ENCODE data around the gene EFCAB6.

EFCAB6 gene

DNA sequence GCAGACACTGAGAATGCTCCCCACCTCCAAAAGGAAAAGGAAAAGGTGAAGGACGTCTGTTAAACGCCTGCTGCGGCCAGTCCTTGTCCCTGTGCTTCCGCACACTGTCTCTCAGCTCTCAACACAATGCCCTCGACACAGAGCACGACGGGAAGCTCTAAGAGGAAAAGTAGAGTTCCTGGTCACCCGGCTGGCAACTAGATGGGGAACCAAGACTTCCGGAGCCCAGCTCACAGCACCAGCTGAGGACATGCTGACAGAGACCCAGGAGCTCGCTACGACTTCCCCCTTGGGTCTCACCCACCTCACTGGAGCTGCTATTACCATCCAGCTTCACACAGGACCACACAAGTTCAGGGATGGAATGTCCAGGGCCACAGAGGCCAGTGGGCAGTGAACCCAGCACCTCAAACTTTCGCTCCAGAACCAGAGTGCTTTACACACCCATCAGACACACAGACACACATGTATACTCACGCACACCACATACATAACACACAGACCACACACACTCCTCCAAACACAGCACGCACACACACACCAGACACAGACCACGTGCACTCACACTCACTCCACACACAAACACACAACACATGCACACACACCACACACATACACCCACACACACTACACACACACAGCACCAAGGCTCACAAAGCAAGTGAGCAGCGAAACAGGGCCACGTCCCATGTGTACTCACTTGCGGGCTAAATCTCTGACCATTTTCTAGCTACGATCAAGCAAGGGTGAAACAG lies 40.6 kb upstream of the EFCAB6 start:
- Mint-ChIP-seq H3K27me3 (peaks cover 9% of the 10 kb centered on the region), H3K4me1 (ENCODE audit: low read depth) (peaks cover 7% of the 10 kb centered on the region), H3K4me3 (no peak overlapping the region), H3K36me3 (ENCODE audit: low read depth) (no peaks in the 10 kb centered on the region), H3K27ac (no peak overlapping the region), H3K9me3 (peaks cover 7% of the 10 kb centered on the region)
- intact Hi-C loops (cut with micrococcal nuclease) = no loop called here

DNA sequence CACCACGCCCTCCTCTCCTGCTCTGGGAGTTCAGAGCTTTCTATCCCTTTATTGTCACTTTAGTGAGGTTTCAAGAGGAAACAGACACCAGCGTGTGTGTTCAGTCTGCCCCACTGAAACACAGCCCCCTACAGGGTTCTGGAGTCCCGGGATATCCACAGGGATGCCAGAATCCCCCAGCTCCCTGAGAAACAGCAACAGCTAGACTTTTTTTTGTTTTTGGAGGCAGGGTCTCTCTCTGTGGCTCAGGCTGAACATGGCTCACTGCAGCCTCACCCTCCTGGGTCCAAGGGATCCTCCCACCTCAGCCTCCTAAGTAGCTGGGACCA lies 39.8 kb upstream of the EFCAB6 start:
- Mint-ChIP-seq H3K4me3 (no peak overlapping the region), H3K9me3 (peaks cover 4% of the 10 kb centered on the region), H3K4me1 (ENCODE audit: low read depth) (peaks cover 7% of the 10 kb centered on the region), H3K27me3 (peaks cover 5% of the 10 kb centered on the region), H3K36me3 (ENCODE audit: low read depth) (no peaks in the 10 kb centered on the region), H3K27ac (no peak overlapping the region)
- intact Hi-C loops (cut with micrococcal nuclease) = no loop called here

DNA sequence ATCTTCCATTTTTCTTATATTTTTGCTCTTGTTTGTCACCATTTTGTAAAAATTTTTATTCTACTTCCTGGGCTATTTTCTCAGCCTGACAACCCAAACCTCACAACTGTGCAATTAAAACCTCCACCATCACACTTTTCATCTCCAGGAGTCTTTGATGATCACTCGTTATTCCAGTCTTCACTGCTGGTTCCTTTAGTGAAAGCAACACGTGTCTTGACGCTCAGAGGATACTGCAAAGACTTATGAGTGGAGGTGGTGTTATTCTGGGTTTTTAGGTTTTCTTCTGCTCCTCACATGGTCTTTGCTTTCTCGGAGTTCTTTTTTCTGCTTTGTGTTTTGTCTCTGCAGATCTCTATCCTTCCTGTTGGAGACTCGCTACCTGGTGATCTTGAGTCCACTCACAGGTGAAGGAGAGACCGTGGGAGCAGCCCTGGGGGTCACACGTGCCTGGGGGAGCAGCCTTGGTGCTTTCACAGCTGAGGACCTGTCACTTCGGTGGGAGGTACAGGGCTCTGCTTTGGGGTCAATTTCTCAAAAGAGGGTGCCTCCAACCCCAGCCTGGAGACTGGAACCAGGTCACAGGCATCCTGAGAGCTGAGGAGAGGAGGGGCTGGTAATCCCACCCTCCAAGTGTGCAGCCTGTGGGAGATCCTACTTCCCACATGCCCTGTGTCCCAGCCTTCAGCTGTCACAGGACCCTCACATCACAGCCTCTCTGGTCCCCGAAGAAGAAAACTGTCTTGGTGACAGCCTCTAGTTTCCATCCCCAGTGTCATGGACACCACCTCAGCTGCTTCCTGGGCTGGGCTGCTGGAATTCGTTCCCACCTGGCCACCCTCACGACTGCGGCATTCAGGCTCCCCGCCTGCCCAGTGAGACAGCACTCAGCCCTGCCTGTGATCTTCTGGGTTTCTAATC lies 39.2 kb upstream of the EFCAB6 start:
- no peaks in the 10 kb centered on the region for H3K36me3 Mint-ChIP-seq (ENCODE audit: low read depth)
- H3K27ac Mint-ChIP-seq = no peak overlapping the region
- no peaks in the 10 kb centered on the region for H3K9me3 Mint-ChIP-seq
- no peak overlapping the region for H3K4me3 Mint-ChIP-seq
- intact Hi-C loops (cut with micrococcal nuclease) = no loop called here
- peaks cover 7% of the 10 kb centered on the region for H3K4me1 Mint-ChIP-seq (ENCODE audit: low read depth)
- peaks cover 4% of the 10 kb centered on the region for H3K27me3 Mint-ChIP-seq

DNA sequence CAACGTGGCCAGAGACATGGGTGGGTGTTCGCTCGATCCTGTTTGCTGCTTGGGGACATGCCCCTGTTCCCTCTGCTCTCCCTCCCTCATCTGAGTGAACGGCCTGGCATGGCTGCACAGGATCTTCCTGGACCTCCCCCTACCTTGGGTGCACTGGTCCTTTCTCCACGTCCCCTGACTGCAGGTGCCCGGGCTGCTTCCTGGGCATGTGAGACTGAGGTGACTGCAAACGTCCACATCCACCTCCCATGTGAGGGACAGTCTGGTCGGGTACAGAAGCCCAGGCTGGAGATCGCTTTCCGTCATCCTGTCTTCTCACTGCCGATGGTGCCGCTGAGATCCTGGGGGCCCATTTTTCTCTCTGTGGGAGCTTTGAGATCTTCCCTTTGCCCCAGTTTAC lies 38.4 kb upstream of the EFCAB6 start:
- H3K36me3 Mint-ChIP-seq (ENCODE audit: low read depth) = no peaks in the 10 kb centered on the region
- peaks cover 4% of the 10 kb centered on the region for H3K27me3 Mint-ChIP-seq

DNA sequence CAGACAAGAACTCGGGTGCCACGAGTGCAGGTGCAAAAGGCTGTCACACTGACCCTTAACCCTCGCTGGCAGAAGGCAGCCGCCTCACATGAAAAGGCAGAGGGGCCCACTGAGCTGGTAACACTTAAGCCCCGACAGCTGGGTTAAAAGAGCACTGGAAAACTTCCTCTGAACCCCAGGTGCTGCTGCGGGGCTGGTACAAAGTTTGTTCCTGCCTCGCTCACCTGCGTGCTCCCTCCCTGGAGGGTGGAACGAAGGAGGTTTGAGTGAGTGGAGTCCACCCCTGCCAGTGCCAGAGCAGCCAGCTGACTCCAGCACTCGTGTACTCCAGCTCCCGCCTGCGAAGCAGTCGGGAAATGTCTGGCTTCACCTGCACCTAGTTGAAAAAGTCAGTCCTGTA lies 37.6 kb upstream of the EFCAB6 start:
- peaks cover 7% of the 10 kb centered on the region for H3K4me1 Mint-ChIP-seq (ENCODE audit: low read depth)
- peaks cover 4% of the 10 kb centered on the region for H3K27me3 Mint-ChIP-seq
- no peak overlapping the region for H3K27ac Mint-ChIP-seq
- H3K9me3 Mint-ChIP-seq = no peaks in the 10 kb centered on the region
- no peak overlapping the region for H3K4me3 Mint-ChIP-seq
- intact Hi-C loops (cut with micrococcal nuclease) = no loop called here
- no peaks in the 10 kb centered on the region for H3K36me3 Mint-ChIP-seq (ENCODE audit: low read depth)

More for the DNA sequence above, 38.4 kb upstream of the EFCAB6 start:
- H3K4me3 Mint-ChIP-seq = no peak overlapping the region
- H3K9me3 Mint-ChIP-seq = no peaks in the 10 kb centered on the region
- peaks cover 7% of the 10 kb centered on the region for H3K4me1 Mint-ChIP-seq (ENCODE audit: low read depth)
- intact Hi-C loops (cut with micrococcal nuclease) = no loop called here
- H3K27ac Mint-ChIP-seq = no peak overlapping the region

DNA sequence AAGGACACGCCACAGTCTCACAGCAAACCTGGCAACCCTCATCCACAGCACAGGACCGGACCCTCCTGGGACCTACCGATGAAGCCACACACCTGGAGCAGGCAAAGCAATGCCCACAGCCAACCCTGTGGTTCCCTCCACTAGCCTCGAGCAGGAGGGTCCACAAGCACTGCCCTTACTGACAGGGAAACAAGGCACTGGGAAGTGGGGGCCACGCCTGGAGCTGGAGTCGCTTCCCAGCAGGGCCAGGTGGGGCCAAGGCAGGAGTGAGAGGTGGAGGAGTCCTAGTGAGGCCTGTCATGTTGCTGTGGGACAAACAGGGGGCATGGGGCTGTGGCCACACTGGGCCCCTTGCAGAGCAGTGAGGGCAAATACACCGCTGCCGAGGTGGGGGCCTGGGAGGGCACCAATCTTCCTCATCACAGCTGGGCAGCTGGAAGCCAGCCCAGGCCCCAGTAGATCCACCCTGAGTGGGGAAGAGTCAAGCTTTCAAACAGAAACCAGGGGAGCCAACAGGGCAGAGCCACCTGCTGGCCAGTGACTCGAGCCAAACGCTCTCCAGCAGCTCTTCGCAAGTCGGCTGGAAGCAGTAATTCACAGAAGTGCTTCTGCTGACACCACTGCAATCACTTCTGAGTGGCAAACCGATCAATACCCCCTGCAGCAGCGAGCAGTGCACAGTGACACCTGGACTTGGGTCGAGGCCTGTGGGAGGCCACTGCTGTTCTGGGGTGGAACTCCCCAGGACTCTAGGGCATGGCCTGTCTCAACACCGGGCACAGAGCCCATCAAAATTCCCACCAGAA lies 36.5 kb upstream of the EFCAB6 start:
- H3K27ac Mint-ChIP-seq = no peak overlapping the region

DNA sequence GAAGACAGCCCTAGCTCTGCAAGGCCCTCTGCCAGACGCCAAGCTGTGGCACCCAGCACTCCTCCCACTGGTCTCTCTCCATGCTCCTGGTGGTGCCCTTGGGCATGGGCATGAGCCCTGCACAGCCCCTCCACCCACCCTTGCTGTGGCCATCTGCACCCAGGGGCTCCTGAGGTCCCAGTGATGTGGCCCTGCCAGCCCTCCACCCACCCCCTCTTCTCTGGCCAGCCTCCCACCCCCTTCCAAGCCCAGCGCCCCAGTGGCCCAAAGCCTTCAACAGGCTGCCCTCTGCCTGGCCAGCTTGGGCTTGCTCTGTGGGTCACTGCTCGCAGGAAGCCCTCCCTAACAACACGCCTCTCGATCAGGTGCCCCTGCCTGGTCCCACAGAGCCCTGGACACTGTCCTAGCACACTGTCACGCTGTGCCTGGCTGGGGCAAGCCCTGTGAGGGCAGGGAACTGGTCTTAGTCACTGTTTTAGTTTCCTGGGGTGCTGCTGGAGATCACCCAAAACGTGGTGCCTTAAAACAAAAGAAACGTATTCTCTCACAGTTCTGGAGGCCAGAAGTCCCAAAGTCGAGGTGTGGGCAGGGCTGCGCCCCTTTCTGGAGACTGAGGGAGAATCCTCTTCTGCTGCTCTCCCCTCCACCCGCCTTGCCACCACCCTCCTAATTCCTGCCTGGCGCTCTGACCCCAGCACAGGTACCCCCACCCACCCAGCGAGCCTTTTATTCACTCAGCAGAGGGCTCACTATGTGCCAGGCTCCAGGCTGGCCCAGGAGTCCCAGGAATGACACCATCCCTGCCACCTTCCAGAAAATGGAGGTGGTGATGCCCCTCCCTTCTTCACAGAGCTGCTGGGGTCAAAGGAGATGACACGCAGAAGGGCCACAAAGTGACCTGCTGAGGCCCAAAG lies 35.5 kb upstream of the EFCAB6 start:
- Mint-ChIP-seq H3K27ac (no peak overlapping the region), H3K4me1 (ENCODE audit: low read depth) (peaks cover under 1% of the 10 kb centered on the region), H3K9me3 (no peaks in the 10 kb centered on the region), H3K27me3 (peaks cover 4% of the 10 kb centered on the region), H3K4me3 (no peak overlapping the region), H3K36me3 (ENCODE audit: low read depth) (no peaks in the 10 kb centered on the region)
- intact Hi-C loops (cut with micrococcal nuclease) = no loop called here

More for the DNA sequence above, 36.5 kb upstream of the EFCAB6 start:
- Mint-ChIP-seq H3K9me3 (no peaks in the 10 kb centered on the region), H3K36me3 (ENCODE audit: low read depth) (no peaks in the 10 kb centered on the region), H3K27me3 (peaks cover 4% of the 10 kb centered on the region), H3K4me3 (no peak overlapping the region), H3K4me1 (ENCODE audit: low read depth) (peaks cover 7% of the 10 kb centered on the region)
- intact Hi-C loops (cut with micrococcal nuclease) = no loop called here

DNA sequence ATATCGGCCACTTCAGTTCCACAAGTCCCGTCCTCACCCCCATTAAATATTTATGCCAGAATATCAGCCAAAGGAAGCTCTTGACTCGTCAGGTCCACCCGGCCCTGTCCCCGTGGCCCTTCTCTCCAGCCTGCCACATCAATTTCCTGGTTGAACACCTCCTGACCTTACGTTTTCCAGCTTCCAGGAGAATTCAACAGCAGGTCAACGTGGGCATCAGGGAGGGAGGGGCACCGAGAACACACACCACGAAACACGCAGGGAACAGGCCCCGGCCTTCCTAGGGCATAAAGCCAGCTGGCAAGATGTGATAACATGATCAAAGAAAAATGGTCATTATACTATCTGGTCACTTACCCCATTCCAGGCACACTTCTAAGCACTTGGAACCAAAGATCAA lies 34.9 kb upstream of the EFCAB6 start:
- Mint-ChIP-seq H3K36me3 (ENCODE audit: low read depth) (no peaks in the 10 kb centered on the region), H3K27ac (no peak overlapping the region), H3K4me3 (no peak overlapping the region), H3K27me3 (peaks cover 4% of the 10 kb centered on the region), H3K4me1 (ENCODE audit: low read depth) (no peaks in the 10 kb centered on the region), H3K9me3 (no peaks in the 10 kb centered on the region)
- intact Hi-C loops (cut with micrococcal nuclease) = no loop called here

DNA sequence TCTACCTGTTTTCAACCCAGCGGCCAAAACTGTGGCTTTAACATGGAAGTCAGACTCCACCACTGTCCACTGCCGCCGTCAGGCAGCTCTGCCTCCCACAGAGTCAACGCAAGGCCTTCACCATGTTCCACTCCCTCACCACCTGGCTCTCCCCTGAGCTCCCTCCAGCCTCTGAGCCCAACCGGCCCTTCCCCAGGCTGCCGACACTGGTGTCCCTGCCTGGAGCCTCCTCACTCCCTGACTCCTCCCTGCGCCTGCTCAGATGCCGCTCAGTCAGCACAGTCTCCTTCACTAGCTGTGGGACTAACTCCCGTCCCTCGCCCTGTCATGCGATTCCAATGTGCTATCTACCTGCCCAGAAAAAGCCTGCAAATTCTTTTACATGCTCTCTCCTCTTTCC lies 33.9 kb upstream of the EFCAB6 start:
- H3K4me1 Mint-ChIP-seq (ENCODE audit: low read depth) = no peaks in the 10 kb centered on the region
- H3K36me3 Mint-ChIP-seq (ENCODE audit: low read depth) = no peaks in the 10 kb centered on the region
- no peak overlapping the region for H3K27ac Mint-ChIP-seq
- no peak overlapping the region for H3K4me3 Mint-ChIP-seq
- no peaks in the 10 kb centered on the region for H3K9me3 Mint-ChIP-seq
- peaks cover 4% of the 10 kb centered on the region for H3K27me3 Mint-ChIP-seq
- intact Hi-C loops (cut with micrococcal nuclease) = no loop called here

DNA sequence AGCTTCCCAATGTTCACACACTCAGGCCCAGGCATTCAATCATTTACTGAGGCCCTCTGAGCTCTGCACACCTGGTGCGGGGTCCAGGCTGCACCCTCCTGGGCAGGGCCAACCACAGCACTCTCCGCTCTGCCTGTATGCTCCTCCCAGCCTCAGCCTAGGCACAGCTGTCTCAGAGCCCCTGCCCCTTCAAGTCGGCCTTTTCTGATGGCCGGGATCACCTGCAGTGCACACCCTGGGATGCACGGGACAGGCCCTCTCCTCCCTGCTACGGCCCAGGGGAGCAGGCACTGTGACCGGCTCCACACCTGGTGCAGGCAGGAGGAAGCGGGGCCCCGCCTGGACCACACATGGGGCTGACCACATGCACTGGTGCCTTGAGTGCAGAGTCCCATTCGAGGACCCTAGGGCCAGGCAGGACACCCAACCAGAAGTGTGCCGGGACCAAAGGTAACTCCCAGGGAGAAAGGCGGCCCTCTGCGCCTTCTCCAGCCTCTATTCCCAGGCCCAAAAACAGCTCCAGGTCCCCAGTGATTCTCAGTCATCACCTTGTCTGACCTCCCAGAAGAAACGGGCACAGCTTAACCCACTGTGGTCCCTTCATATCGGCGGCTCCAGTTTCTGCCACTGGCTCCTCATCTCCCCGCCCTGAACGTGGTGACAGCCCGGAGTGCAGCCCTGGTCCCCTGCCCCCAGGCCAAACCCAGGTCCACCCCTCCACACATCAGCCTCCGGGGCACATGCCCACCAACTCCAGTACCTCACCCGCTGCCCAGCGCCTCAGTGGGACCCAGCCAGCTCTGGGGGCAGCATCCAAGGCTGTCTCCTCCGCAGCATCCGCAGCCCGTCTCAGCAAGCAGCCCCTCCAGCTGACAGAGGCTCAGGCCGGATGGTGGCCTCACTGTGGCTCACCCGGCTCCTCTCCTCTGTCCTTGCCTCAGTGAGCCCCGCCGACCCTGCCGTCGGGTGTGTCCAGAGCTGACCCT lies 32.7 kb upstream of the EFCAB6 start:
- Mint-ChIP-seq H3K4me1 (ENCODE audit: low read depth) (peaks cover 2% of the 10 kb centered on the region), H3K27ac (no peak overlapping the region), H3K9me3 (no peaks in the 10 kb centered on the region), H3K4me3 (no peak overlapping the region), H3K27me3 (no peaks in the 10 kb centered on the region), H3K36me3 (ENCODE audit: low read depth) (no peaks in the 10 kb centered on the region)
- intact Hi-C loops (cut with micrococcal nuclease) = no loop called here

DNA sequence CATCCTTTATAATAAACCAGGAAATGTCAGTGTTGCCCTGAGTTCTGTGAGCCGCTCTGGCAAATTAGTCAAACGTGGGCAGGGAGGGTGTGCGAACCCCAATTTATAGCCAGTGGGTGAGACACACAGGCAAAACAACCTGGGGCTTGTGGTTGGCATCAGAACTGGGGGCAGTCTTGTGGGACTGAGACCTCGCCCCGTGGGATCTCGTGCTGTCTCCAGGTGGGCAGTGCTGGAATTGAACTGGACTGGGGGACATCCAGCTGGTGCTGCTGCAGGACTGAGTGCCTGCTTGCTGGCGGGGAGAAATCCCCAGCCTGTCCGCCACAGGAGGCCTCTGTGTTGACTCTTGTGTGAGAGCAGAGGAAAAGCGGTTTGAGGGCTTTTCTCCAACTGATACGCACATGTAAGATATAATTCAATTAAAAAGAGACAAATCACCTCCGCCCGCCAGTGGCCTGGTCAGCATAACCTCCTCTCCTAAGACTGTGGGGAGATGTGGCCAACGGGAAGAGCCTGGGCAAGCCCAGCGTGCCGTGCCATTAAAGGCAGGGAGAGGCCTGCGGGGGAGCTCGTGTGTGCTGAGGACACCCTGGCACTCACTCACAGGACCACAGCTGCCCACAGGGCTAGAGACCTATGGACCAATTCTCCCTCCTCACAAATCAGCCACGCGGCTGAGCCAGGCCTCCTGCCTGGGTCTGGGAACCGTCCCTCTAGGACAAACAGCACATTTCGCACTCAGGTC lies 31.9 kb upstream of the EFCAB6 start:
- no peaks in the 10 kb centered on the region for H3K36me3 Mint-ChIP-seq (ENCODE audit: low read depth)
- H3K27me3 Mint-ChIP-seq = no peaks in the 10 kb centered on the region
- no peaks in the 10 kb centered on the region for H3K9me3 Mint-ChIP-seq
- no peak overlapping the region for H3K27ac Mint-ChIP-seq
- peaks cover 5% of the 10 kb centered on the region for H3K4me1 Mint-ChIP-seq (ENCODE audit: low read depth)
- no peak overlapping the region for H3K4me3 Mint-ChIP-seq
- intact Hi-C loops (cut with micrococcal nuclease) = no loop called here

DNA sequence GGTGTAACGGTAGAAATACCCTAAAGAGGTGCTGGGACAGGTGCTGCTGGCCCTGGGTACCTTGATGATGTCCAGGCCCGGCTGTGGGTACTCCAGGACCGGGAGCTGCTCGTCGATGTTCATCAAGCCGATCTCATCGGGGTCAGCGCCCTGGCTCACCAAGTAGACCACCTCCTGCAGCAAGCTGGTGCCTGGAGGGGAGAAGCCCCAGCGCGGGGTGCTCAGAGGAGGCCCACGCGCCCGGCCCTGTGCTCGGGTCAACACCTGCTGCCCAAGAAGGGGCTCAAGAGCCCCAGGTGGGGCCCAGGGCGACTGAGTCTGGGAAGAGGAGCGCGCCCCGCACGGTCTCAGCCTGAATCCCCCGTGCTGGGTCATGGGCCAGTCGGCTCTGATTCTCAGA lies 29.6 kb upstream of the EFCAB6 start:
- Mint-ChIP-seq H3K27me3 (no peaks in the 10 kb centered on the region), H3K9me3 (no peaks in the 10 kb centered on the region), H3K36me3 (ENCODE audit: low read depth) (no peaks in the 10 kb centered on the region), H3K4me1 (ENCODE audit: low read depth) (peaks cover 5% of the 10 kb centered on the region), H3K4me3 (no peak overlapping the region), H3K27ac (no peak overlapping the region)
- intact Hi-C loops (cut with micrococcal nuclease) = no loop called here
